Skeletal muscle cell (primary cell): ENCODE results near the gene MXRA8.
A peak's percentile ranks its signal among the peaks of the same experiment; 100 is the strongest.

Source experiments
- DNase-seq: peaks from one replicate; pipeline ENCODE4 v3.0.0-alpha.2; 2010; ENCODE audit warnings: low read depth
- H3K4me3 ChIP-seq: 2 replicates; pipeline ENCODE4 v1.5.1; 2011; ENCODE audit warnings: low read depth, mild to moderate bottlenecking, control low read depth, low read length, moderate library complexity

Gene MXRA8

DNA sequence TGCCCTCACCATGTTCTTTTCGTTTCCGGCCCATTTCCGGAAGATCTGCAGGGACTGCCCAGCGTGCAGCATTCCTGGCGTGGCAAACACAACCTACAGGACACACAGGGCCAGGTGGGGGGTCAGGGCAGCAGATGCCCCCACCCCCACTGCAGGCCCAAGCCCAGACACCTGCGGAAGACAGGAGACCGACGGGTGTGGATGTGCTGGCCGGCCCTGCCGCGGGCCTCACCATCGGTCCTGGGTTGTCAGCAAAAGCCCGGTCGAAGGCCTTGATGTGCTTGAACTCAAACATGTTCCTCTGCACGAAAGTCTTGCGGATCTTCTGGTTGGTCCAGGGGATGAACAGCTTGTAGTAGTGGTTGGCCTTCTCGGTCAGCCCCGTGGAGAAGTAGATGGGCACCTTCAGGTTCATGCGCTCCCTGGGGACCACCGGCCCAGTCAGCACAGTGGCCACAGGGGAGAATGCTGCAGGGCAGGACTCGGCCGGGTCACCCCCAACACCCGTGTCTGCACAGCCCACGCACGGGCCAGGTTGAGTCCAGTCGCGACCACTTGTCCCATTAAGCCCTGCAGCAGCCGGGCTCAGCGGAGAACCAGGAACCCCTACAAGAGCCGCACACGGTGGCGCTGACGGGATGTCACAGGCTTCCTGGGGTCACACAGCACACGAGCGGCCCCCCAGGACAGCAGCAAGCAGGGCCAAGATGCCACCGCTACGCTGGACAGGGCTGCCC, 44.7 kb downstream of the MXRA8 start:
- no peak overlapping the region for H3K4me3 ChIP-seq
- no peak for DNase-seq

GRCh38 chr1:1312450-1313314, 45.7 kb downstream of the MXRA8 start:
- no peak for DNase-seq
- H3K4me3 ChIP-seq: no peak overlapping the region

DNA sequence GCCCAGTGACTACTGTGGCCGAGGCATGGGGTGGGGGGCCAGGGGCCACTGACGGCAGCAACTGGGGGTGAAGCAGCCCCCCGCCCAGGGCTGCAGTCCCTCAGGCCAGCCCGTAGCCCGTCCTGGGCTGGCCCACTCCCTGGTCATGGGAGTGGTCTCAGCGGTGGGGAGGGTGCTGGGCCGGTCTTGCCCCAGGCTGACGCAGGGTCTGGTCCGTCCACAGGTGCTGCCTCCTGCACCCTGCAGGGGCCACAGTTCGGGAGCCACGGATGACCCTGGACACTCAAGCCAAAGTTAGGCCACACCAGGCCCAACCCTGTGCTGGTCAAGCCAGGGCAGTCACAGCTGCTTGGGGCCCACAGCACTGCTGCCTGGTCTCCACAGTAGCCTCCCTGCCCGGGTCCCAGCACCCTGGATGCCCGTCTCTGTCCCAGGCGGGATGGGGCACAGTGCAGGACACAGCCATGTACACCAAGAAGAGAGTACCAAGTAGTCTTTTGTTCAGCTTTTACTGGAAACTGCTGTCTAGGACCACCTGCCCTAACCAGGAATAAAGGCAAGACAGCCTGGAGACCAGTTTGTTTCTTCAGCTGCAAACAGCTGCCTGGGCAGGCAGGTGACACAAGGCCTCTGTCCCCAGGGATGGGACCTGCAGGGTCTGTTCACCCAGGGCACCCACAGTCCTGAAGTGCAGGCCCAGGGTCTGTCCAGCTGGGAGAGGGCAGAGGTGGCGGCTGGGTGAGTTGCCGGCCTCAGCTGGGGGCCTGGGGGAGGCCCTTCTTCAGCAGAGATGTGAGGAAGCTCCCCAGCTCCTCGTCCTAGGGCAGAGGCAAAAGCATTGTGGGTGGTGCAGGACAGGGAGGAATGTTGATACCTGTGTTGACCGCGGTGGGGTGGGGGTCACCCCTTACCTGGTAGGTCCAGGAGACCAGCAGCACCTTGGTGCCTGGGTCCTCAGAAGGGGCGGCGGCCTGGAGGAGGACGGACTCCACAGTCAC, 46.9 kb downstream of the MXRA8 start:
- DNase-seq: no peak

DNA sequence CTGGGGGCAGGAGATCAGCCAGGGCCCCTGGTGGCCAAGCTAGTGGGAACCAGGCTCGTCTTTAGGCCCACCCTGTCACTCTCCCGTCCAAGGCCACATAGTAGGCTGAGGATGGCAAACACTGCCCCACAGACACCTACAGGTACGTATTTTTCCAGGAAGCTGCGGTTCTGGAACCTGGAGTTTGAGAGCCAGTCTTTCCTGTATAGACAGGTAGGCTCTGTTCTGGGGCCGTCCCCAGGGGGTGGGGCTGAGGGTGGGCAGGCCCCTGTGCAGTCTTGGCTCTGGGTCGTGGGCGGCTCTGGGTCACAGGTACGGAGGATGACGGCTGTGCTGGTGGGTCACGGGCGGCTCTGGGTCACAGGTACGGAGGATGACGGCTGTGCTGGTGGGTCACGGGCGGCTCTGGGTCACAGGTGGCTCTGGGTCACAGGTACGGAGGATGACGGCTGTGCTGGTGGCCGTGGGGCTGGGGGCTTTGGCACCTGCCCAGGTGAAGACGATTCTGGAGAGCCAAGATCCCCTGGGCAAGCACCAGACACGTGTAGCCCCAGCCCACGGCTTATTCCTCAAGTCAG, 47.8 kb downstream of the MXRA8 start:
- DNase-seq: no peak
- H3K4me3 ChIP-seq: no peak overlapping the region

More for the DNA sequence above, 46.9 kb downstream of the MXRA8 start:
- no peak overlapping the region for H3K4me3 ChIP-seq

- DNase-seq: no peak
Observed at GRCh38 chr1:1310109-1310385, 48.3 kb downstream of the MXRA8 start.

GRCh38 chr1:1309251-1310108, 48.9 kb downstream of the MXRA8 start:
- DNase-seq: no peak
- H3K4me3 ChIP-seq: peak overlapping the region; percentile 72

More at GRCh38 chr1:1310109-1310385, 48.3 kb downstream of the MXRA8 start:
- H3K4me3 ChIP-seq: peak overlapping the region; percentile 72

- H3K4me3 ChIP-seq: peak overlapping the region; percentile 72
- DNase-seq: no peak
Observed at GRCh38 chr1:1308756-1309250, 49.6 kb downstream of the MXRA8 start.

- H3K4me3 ChIP-seq: peak within 1 kb of the TSS; percentile 72
- DNase-seq: peak; percentile 85
Observed at GRCh38 chr1:1307923-1308755, 50.2 kb downstream of the MXRA8 start, which contains the start of the genes ACAP3 and PUSL1. ACAP3 (minus strand) TSS chr1:1307930; CDS start chr1:1307815, 115 bp downstream. PUSL1 (plus strand) TSS chr1:1308597; CDS start chr1:1308644, 47 bp downstream.

- no peak for DNase-seq
- peak overlapping the region; percentile 68 for H3K4me3 ChIP-seq
Observed at GRCh38 chr1:1307261-1307922, 51.0 kb downstream of the MXRA8 start.

- no peak for DNase-seq
- peak overlapping the region; percentile 68 for H3K4me3 ChIP-seq
Observed at GRCh38 chr1:1306661-1307260, 51.6 kb downstream of the MXRA8 start.

GRCh38 chr1:1306070-1306660, 52.2 kb downstream of the MXRA8 start:
- H3K4me3 ChIP-seq: peak overlapping the region; percentile 68
- DNase-seq: no peak

DNA sequence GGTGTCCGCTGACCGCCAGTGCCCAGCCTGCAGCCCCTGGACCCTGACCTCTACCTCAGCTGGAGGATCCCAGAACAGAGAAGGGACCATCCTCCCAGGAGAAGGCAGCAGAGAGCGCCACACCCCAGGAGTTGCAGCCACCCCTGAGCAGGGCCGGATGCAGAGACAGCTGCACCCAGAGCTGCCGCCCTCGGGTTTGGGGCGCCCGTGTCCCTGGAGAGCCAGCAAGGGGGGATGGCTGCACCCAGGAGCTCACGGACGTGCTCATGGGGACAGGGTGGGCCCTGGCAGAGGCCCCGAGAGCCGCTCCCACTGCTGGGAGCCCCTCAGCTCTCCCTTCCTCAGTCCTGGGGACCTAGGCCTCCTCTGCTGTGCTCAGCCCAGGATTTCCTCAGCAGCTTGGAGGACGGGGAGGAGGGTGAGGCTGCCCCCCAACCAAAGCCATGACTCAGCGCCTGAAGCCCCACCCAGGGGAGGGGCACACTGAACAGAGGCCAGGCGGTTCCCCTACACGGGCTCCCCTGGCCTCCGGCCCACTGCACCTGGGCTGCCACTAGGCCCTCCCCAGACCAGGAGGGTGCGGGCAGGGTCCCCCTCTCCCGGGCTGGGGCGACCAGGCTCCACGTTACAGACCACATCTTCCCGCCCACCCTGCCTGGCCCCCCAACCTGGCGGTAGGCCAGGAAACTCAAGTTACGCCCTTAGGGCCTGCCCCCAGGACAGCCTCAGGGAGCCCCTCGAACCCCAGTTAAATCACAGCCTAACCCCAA, 52.9 kb downstream of the MXRA8 start:
- peak; percentile 30 for DNase-seq
- H3K4me3 ChIP-seq: peak overlapping the region; percentile 68

- H3K4me3 ChIP-seq: peak overlapping the region; percentile 68
Observed at GRCh38 chr1:1304331-1305299, 53.7 kb downstream of the MXRA8 start.

GRCh38 chr1:1303736-1304135, 54.6 kb downstream of the MXRA8 start:
- no peak overlapping the region for H3K4me3 ChIP-seq
- DNase-seq: no peak

More at GRCh38 chr1:1304331-1305299, 53.7 kb downstream of the MXRA8 start:
- DNase-seq: peak; percentile 24
